AG04449 (cell line): ENCODE measurements around the gene DAAM2.

Source experiments
- CTCF ChIA-PET: fragments of 350-600 bp; formaldehyde crosslinking; extraction: SDS; loops from one replicate; lab custom pipeline; 2021; ENCODE audit warnings: antibody characterized with exemption; lab: Yijun Ruan, JAX
- POLR2A ChIA-PET: fragments of 400-600, 350-600 bp; formaldehyde crosslinking; extraction: SDS; loops from one replicate; lab custom pipeline; 2020; ENCODE audit warnings: antibody characterized with exemption, inconsistent platforms; lab: Yijun Ruan, JAX
- DNase-seq: peaks from one replicate; pipeline ENCODE4 v3.0.0-alpha.2; 2010; ENCODE audit warnings: low read depth, low spot score
- H3K4me3 ChIP-seq: 2 replicates; pipeline ENCODE4 v1.5.1; 2011; ENCODE audit warnings: low read depth, mild to moderate bottlenecking, control low read depth, low read length
- TF ChIP-seq, protein P1 (sequence below): IDR thresholded peaks from one replicate; pipeline ENCODE4 v1.5.1; 2011; ENCODE audit warnings: mild to moderate bottlenecking, moderate library complexity, low read length, control low read depth, inconsistent platforms; ENCODE audit not compliant: insufficient read depth; ENCODE audit errors: missing control alignments

The DAAM2 gene

DNA sequence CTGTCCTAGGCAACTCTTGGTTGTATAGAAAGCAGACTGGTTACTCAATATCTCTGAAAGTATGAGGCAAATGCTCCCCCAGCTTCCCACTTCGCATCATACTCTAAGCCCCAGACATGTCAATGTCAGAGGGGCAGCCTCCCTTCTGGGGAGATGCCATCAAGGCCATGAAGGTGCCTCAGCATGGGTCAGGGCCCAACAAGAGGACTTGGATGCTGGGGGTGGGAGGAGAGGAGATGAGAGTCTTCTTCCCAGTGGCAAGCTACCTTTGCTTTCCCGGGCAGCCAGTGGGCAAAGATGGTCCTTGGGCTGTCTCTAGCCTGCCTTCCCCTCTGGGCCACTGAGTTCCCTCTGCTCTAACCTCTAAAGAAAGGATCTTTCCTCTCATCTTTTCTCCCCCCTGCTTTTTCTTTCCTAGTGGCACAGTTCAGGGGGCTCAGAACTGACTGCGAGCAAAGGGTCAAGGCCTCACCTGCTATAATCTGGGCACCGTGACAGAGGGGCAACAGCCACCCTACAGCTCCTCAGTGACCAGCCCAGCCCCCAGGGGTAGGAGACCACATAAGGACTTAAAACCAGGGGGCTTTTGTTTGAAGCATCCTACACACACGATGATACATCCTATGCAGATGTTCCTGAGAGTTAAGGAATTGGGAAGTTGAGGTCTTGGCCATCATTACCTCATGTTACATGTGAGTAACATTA is 115.8 kb downstream of the DAAM2 start:
- CTCF ChIA-PET: no interaction called here
- TF ChIP-seq, protein P1, sequence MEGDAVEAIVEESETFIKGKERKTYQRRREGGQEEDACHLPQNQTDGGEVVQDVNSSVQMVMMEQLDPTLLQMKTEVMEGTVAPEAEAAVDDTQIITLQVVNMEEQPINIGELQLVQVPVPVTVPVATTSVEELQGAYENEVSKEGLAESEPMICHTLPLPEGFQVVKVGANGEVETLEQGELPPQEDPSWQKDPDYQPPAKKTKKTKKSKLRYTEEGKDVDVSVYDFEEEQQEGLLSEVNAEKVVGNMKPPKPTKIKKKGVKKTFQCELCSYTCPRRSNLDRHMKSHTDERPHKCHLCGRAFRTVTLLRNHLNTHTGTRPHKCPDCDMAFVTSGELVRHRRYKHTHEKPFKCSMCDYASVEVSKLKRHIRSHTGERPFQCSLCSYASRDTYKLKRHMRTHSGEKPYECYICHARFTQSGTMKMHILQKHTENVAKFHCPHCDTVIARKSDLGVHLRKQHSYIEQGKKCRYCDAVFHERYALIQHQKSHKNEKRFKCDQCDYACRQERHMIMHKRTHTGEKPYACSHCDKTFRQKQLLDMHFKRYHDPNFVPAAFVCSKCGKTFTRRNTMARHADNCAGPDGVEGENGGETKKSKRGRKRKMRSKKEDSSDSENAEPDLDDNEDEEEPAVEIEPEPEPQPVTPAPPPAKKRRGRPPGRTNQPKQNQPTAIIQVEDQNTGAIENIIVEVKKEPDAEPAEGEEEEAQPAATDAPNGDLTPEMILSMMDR: no peak
- no peak overlapping the region for H3K4me3 ChIP-seq
- no peak for DNase-seq
- POLR2A ChIA-PET: no interaction called here

DNA sequence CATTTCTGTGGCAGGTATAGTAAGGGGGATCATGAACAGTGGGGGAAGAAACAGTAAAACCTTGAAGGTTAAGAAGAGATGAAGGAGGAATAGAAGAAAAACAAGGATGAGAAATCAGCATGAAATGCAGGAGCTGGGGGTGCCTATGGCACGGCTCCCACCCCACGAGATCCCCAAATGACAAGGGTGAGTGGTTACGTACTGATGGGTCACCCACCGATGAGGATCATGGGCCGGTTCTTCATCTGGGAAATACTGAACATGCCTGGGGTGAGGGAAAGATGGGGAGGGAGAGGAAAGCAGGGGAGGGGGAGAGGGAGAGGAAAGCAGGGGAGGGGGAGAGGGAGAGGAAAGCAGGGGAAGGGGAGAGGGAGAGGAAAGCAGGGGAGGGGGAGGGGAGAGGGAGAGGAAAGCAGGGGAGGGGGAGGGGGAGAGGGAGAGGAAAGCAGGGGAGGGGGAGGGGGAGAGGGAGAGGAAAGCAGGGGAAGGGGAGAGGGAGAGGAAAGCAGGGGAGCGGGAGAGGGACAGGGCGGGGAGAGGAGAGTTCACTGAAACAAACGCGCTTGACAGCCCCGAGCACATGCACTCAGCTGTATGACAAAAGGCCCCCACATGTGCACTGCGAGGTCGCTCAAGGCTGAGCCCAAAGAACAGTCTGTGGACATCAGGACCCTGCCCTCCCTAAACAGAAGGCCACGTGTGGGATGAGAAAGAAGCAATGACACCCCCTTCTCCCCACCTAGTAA is 116.8 kb downstream of the DAAM2 start:
- no peak overlapping the region for H3K4me3 ChIP-seq
- POLR2A ChIA-PET: no interaction called here
- CTCF ChIA-PET: no interaction called here
- DNase-seq: no peak
- TF ChIP-seq, protein P1: no peak

DNA sequence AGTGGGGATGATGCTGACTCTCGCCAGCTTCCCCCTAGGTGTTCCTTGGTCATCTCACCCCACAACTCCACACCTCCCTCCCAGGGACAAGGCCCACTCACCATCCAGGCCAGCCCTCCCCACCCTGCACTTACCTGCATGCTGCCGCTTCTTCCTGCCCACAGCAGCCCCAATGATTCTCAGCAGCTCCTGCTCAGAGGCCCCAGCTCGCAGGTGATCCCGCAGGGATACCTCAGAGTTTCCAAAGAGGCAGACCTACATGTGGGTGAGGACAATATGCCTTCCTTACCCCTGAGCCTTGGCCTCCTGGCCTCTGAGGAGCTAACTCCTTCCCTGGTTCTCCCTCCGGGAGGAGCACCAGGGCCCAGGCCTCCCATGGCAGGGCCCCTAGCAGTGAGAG is 117.5 kb downstream of the DAAM2 start:
- CTCF ChIA-PET: interaction anchor here (0.8 kb wide), 1 partner anchor 17 kb away, joined by 3 read pairs; no protein-coding TSS in a partner anchor
- TF ChIP-seq, protein P1: no peak
- POLR2A ChIA-PET: interaction anchor here (1.0 kb wide), 1 partner anchor 27 kb away, joined by 3 read pairs; no protein-coding TSS in a partner anchor
- no peak for DNase-seq
- no peak overlapping the region for H3K4me3 ChIP-seq

DNA sequence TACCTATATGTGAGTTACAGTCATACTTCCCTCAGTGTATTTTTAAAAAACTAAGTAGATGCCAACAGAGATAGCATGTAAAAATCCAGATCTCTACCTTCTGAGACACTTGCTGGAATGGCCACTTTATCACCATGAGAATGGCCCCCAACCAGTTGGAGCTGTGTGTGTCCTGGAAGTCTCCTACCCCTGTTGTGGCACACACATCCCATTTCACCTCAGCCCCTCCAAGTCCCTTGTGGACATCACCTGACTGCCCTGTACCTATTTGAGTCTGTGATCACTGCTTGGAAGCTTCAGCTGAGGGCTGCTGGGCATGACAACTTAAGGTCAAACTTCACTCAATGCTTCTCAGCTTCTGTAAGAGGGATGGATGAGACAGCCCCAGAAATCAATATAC is 118.0 kb downstream of the DAAM2 start:
- DNase-seq: no peak
- ChIA-PET POLR2A (interaction anchor here (1.0 kb wide), 1 partner anchor 27 kb away, joined by 3 read pairs; no protein-coding TSS in a partner anchor), CTCF (interaction anchor here (0.8 kb wide), 1 partner anchor 17 kb away, joined by 3 read pairs; no protein-coding TSS in a partner anchor)
- TF ChIP-seq, protein P1: no peak
- H3K4me3 ChIP-seq: no peak overlapping the region

DNA sequence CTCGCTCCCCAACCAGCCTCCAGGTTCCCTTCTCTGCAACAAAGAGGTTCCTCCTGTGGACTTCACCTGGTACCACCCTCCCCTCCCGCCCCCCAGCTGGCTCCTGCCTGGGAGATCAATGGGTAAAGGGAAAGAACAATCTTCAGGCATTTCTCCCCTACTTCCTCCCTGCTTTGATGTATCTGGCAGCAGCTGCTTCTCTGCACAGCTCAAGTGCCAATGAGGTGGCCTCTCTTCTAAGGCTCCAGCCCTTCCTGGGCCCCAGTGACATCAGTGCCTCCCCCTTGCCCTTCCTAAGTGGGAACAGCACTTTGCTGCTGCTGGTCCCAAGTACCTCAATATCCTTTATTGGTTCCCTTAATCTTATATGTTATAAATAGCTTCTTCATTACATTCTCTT is 118.6 kb downstream of the DAAM2 start:
- POLR2A ChIA-PET: interaction anchor here (1.0 kb wide), 1 partner anchor 28 kb away, joined by 3 read pairs; no protein-coding TSS in a partner anchor
- CTCF ChIA-PET: interaction anchor here (0.8 to 1.9 kb wide), 2 partner anchors 18 to 19 kb away, joined by 3 to 5 read pairs; no protein-coding TSS in a partner anchor
- no peak overlapping the region for H3K4me3 ChIP-seq
- TF ChIP-seq, protein P1: no peak
- DNase-seq: no peak
